Measurements from ENCODE around the gene KIAA1671.

Gene KIAA1671

GRCh38 chr22:25099202-25099601 lies 146.7 kb downstream of the KIAA1671 start:
- no peak overlapping the region for H3K4me3 ChIP-seq (ENCODE audit: low read depth, low read length)
- TF ChIP-seq, protein P1, sequence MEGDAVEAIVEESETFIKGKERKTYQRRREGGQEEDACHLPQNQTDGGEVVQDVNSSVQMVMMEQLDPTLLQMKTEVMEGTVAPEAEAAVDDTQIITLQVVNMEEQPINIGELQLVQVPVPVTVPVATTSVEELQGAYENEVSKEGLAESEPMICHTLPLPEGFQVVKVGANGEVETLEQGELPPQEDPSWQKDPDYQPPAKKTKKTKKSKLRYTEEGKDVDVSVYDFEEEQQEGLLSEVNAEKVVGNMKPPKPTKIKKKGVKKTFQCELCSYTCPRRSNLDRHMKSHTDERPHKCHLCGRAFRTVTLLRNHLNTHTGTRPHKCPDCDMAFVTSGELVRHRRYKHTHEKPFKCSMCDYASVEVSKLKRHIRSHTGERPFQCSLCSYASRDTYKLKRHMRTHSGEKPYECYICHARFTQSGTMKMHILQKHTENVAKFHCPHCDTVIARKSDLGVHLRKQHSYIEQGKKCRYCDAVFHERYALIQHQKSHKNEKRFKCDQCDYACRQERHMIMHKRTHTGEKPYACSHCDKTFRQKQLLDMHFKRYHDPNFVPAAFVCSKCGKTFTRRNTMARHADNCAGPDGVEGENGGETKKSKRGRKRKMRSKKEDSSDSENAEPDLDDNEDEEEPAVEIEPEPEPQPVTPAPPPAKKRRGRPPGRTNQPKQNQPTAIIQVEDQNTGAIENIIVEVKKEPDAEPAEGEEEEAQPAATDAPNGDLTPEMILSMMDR (IDR thresholded peaks at IDR 0.05; ENCODE audit: insufficient read depth, low read depth, low read length, missing control alignments) = no peak
- DNase-seq (ENCODE audit: low read depth) = no peak

- TF ChIP-seq, protein P1 (IDR thresholded peaks at IDR 0.05; ENCODE audit: insufficient read depth, low read depth, low read length, missing control alignments) = no peak
- no peak overlapping the region for H3K4me3 ChIP-seq (ENCODE audit: low read depth, low read length)
- no peak for DNase-seq (ENCODE audit: low read depth)
Observed at GRCh38 chr22:25100402-25100801, 147.9 kb downstream of the KIAA1671 start.

DNA sequence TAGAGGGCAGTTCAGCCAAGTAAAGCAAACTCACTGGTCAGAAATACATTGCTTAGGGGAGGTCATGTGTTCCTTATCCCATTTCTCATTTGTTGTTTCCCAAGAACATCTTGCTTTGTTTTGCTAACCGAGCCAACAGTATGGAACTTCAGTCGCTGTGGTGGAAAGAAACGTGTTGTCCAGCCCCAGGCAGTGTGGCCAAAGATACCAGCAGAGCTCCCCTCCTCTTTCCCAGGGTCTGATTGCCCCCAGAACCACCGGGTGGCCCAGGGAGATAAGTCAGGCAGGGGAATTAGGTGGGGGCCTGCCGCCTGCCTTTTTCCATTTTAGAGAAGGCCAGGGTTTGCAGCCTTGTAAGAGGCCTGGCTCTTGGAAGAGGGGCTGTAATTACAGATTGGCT lies 148.4 kb downstream of the KIAA1671 start:
- no peak for DNase-seq (ENCODE audit: low read depth)
- H3K4me3 ChIP-seq (ENCODE audit: low read depth, low read length) = no peak overlapping the region
- TF ChIP-seq, protein P1 (IDR thresholded peaks at IDR 0.05; ENCODE audit: insufficient read depth, low read depth, low read length, missing control alignments) = no peak

GRCh38 chr22:25101501-25101900 lies 149.0 kb downstream of the KIAA1671 start:
- no peak overlapping the region for H3K4me3 ChIP-seq (ENCODE audit: low read depth, low read length)
- no peak for DNase-seq (ENCODE audit: low read depth)
- TF ChIP-seq, protein P1 (IDR thresholded peaks at IDR 0.05; ENCODE audit: insufficient read depth, low read depth, low read length, missing control alignments) = no peak

DNA sequence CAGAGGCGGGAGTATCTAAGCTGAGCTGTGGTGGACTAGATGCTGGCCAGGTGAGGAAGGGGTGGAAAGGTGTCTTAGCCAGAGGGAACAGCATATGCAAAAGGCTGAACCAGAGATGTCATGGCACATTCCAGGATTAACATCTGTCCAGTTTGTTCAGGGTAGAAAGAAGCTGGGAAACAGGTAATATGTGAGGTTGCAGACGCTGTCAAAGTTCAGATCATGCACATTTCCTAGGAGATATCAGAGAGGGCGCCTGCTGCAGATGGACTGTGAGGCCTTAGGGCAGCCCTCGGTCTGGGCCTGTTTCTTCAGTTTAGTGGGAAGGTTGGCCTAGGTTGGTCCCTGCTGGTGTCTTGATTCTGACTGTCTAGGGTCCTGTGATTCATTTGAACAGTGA lies 149.5 kb downstream of the KIAA1671 start:
- TF ChIP-seq, protein P1 (IDR thresholded peaks at IDR 0.05; ENCODE audit: insufficient read depth, low read depth, low read length, missing control alignments) = no peak
- DNase-seq (ENCODE audit: low read depth) = no peak
- no peak overlapping the region for H3K4me3 ChIP-seq (ENCODE audit: low read depth, low read length)

GRCh38 chr22:25102722-25103121 lies 150.2 kb downstream of the KIAA1671 start:
- TF ChIP-seq, protein P1 (IDR thresholded peaks at IDR 0.05; ENCODE audit: insufficient read depth, low read depth, low read length, missing control alignments) = no peak
- no peak overlapping the region for H3K4me3 ChIP-seq (ENCODE audit: low read depth, low read length)
- DNase-seq (ENCODE audit: low read depth) = no peak

DNA sequence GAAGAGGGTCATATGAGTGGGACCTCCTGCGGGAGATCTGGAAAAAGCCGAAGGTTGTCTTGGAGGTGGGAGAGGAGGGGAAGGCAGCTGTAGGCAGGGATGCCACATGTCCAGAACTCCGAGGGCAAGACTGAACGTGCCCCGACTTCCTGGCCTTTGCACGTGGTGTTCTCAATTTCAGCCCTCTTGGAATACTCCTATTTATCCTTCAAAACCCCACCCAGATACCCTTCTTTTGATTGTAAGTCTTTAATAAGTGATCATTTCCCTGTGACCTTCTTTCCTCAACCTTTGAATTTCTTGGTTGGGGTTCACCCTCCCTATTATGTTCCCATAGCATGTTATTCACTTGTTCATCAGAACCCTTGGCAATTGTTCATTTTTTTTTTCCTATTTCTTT lies 151.9 kb downstream of the KIAA1671 start:
- TF ChIP-seq, protein P1 (IDR thresholded peaks at IDR 0.05; ENCODE audit: insufficient read depth, low read depth, low read length, missing control alignments) = no peak
- no peak for DNase-seq (ENCODE audit: low read depth)
- H3K4me3 ChIP-seq (ENCODE audit: low read depth, low read length) = no peak overlapping the region

Data from GM12865 (cell line).